ENCODE measurements around the gene LRP11.

Gene LRP11

DNA sequence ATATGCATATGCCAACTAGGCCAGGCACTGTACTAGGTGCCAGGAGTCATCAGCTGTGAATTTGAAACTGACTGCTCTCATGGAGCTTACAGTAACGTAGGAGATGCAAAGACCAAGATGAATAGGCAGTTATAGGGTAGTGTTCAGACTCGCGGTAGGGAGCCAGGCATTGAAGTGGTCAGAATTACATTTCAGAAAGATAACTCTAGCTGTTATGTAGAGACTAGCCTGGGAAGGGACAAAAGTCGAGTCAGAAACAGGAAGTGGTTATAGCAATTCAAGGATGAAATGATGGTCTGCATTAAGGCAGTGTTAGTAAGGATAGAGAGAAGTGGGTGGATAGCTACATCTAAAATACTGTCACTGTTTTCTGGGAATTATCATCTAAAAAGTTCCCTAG is 58.0 kb downstream of the LRP11 start:
- no peak for DNase-seq (ENCODE audit: low read depth in 2 of 2)

DNA sequence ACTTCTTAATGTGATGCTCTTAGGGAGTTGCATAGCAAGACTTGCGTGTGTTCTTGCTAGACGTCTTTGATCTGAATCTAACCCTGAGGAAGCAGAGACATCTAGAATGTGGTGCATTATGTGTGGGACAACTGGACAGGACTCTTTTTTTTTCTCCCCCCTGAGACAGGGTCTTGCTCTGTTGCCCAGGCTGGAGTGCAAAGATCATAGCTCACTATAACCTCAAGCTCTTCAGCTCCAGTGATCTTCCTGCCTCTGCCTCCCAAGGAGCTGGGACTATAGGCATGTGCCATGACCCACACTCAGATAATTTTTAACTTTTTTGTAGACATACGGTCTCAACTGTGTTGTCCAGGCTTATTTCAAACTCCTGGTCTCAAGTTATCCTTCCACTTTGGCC is 80.6 kb downstream of the LRP11 start:
- DNase-seq (ENCODE audit: low read depth in 2 of 2) = no peak

DNA sequence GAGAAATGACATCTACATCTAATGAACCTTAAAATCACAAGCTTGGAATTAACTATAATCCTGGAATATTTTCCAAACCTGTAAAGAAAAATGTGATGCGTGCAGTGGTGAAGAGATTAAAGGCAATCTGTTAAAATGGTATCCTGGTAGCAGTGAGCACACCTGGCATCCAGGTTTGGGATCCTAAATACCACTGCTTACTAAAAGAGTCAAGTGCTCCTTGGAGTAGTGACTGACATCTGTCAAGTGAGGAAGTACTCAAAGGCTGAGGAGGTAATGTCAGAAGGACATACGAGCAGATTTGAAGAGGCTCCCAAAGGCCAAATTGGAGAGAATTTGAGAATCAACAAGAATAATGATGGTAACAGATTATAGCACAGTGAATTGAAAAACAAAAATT is 81.8 kb downstream of the LRP11 start:
- no peak for DNase-seq (ENCODE audit: low read depth in 2 of 2)

DNA sequence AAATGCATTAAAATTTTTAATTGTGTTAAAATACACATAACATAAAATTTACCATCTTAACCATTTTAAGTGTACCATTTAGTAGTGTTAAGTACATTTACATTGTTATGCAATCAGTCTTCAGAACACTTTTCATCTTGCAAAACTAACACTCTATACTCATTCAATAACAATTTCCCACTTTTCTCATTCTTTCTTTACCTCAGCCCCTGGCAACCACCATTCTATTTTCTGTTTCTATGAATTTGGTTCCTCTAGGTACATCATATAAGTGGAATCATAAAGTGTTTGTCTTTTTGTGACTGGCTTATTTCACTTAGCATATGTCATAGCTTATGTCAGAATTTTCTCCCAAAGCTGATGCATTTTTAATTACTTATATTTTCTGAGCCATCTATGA is 82.4 kb downstream of the LRP11 start:
- no peak for DNase-seq (ENCODE audit: low read depth in 2 of 2)

DNA sequence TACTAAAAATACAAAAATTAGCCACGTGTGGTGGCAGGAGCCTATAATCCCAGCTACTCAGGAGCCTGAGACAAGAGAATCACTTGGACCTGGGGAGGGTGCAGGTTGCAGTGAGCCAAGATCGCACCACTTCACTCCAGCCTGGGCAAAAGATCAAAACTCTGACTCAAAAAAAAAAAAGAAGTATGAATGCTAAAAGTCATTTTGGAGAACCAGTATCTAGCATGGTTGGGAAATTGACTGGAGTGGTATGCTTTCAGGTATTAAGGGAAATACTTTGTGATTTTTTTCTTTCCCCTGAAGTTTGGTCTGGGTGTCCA is 84.6 kb downstream of the LRP11 start:
- DNase-seq (ENCODE audit: low read depth in 2 of 2) = no peak

DNA sequence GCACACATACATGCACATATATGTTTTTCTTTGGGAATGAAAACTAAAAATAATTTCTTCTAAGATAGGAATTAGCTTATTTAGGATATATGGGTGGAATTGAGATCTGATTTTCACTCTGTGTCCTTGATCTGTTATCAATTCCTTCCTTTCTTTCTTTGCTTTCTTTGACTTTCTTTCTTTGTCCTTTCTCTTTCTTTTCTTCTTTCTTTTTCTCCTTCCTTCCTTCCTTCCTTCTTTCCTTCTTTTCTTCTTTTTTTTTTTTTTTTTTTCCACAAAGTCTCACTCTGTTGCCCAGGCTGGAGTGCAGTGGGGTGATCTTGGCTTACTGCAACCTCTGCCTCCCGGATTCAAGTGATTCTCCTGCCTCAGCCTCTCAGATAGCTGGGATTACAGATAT is 86.5 kb downstream of the LRP11 start:
- DNase-seq (ENCODE audit: low read depth in 2 of 2) = no peak

DNA sequence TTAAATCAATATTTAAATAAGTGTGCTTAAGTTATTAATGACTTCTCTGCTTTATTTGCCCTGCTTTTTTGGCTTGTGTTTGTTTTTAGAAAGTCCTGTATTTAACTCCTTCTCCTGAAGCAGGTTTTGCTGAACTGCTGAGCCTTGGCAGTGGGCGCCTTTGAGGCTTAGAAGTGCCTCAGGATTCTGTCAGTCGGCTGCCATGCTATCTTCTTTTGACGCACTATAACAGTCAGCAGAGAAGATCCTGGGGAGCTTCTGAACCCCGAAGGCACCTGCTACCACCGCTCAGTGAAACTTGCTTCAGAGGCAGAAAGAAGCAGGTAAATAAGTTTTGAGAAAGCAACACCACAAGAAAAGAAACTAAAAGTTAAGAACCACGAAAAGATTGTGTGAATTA is 92.2 kb downstream of the LRP11 start:
- no peak for DNase-seq (ENCODE audit: low read depth in 2 of 2)

DNA sequence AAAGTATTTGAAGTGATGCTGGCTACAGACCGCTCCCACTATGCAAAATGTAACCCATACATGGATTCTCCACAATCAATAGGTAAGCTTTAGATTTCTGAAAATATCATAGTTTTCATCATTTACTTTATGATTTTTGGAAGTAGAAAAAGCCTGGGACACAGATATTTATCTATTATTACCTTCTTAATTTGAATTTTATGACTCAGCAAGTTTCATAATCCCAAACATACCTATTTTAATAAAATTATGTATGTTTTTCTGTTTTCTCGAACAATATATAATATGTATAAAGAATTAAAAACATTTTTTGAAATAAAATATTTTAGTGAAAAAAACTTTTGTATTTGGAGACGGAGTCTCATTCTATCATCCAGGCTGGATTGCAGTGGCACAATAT is 93.0 kb downstream of the LRP11 start:
- no peak for DNase-seq (ENCODE audit: low read depth in 2 of 2)

DNA sequence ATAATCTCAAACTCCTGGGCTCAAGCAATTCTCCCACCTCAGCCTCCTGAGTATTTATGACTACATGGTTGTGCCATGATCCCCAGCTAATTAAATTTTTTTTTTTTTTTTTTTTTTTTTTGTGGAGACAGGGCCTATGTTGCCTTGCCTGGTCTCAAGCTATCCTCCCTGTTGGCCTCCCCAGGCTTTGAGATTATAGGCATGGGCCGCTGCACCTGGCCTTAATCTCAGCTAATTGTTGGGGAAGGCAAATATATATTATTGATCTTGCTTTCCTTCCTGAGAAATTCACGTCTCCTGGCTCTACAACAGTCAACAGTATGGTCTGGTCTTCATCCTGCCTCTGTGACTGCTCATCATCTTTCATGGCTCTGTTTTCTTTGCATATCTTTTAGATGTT is 94.5 kb downstream of the LRP11 start:
- DNase-seq (ENCODE audit: low read depth in 2 of 2) = no peak
